ENCODE measurements around the gene ASCC1. TPM values are rescaled to one million over a fixed set of nuclear protein-coding genes. Genes with fewer than 3 reads are reported as not detected.

ASCC1 gene
- total and polyA plus RNA-seq, 2 donors (not counting 1 experiment from before 2014, with no cell fraction given): 40.2 to 42.1 TPM

DNA sequence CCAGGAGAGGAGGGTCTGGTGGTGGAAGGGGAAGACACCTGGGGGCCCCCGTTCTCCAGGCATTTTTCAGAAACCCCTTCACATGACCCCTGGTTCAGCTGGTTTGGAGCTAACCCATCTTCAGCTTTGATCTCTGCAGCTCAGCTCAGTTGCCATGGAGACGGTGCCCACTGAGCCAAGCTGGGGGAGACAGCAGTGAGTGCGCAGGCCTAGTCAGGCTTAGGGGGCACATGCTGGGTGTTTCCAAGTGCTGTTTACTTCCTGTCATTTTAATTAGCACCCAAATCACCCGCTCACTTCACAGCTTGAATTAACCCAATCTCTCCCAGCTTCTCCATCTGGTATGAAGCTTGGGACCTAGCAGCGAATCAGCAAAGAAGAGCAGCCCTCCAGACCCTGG lies 136.7 kb downstream of the ASCC1 start:
- Histone ChIP-seq H3K27ac (ENCODE audit: insufficient read depth, low read length) (no peak overlapping the region), H3K4me3 (replicated peaks in 1 of 4; ENCODE audit: control extremely low read depth in 1 of 4, insufficient read depth in 1 of 4, low read depth in 3 of 4, low read length in 4 of 4) (no peak overlapping the region), H3K27me3 (ENCODE audit: control insufficient read depth, insufficient read depth, low read length) (peaks cover 2% of the 10 kb centered on the region), H2AFZ (ENCODE audit: low read length) (no peak overlapping the region), H3K9ac (ENCODE audit: insufficient read depth, low read length) (no peak overlapping the region), H3K4me1 (ENCODE audit: control insufficient read depth, extremely low read depth, insufficient read depth, low read length) (no peaks in the 10 kb centered on the region), H3K79me2 (ENCODE audit: control insufficient read depth, insufficient read depth, low read length) (no peaks in the 10 kb centered on the region), H3K36me3 (ENCODE audit: control insufficient read depth, insufficient read depth, low read length) (no peaks in the 10 kb centered on the region), H3K9me3 (ENCODE audit: control insufficient read depth, insufficient read depth, low read depth, low read length) (no peaks in the 10 kb centered on the region), H4K20me1 (ENCODE audit: control insufficient read depth, extremely low read depth, insufficient read depth, low read length) (no peaks in the 10 kb centered on the region), H3K4me2 (ENCODE audit: extremely low read depth, insufficient read depth, low read length) (no peak overlapping the region)
- TF ChIP-seq, protein P1, sequence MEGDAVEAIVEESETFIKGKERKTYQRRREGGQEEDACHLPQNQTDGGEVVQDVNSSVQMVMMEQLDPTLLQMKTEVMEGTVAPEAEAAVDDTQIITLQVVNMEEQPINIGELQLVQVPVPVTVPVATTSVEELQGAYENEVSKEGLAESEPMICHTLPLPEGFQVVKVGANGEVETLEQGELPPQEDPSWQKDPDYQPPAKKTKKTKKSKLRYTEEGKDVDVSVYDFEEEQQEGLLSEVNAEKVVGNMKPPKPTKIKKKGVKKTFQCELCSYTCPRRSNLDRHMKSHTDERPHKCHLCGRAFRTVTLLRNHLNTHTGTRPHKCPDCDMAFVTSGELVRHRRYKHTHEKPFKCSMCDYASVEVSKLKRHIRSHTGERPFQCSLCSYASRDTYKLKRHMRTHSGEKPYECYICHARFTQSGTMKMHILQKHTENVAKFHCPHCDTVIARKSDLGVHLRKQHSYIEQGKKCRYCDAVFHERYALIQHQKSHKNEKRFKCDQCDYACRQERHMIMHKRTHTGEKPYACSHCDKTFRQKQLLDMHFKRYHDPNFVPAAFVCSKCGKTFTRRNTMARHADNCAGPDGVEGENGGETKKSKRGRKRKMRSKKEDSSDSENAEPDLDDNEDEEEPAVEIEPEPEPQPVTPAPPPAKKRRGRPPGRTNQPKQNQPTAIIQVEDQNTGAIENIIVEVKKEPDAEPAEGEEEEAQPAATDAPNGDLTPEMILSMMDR (conservative IDR thresholded peaks at IDR 0.05 in 1 of 2, IDR thresholded peaks at IDR 0.05 in 1 of 2; ENCODE audit: low read depth in 1 of 2, low read length in 2 of 2): no peak
- no peak for TF ChIP-seq EZH2 (IDR thresholded peaks at IDR 0.05; ENCODE audit: low read length, missing control alignments)
- DNase-seq (ENCODE audit: low read depth in 2 of 2): no peak

DNA sequence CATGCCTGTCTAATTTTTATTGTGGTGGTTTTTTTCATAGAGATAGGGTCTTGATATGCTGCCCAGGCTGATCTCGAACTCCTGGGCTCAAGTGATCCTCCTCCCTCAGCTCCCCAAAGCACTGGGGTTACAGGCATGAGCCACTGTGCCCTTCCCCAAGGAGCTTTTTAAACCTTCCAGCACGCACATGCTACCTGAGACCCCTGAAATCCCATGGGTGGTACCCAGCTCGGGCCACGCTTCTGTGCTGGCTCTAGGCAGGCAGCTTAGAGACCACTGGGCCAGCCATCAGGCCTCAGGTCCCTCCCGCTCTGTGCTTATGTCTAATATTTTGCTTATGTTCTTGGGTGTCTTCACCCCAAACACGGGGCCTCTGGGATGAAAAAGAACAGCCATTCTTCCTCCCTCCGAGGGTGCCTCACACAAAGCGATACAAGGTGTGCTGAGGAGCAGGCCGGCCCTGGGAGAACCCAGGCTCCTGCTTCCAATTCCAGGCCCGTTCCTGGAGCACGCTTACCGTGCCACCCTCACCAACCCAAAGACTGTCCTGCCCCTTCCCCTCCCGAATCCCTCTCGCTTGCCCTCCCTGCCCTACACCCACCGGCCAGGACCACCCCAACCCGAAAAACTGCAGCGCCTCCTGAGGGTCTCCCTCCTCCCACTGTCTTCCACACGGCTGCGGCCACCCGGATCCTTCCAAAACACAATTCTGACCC lies 138.6 kb downstream of the ASCC1 start:
- Histone ChIP-seq H3K27ac (ENCODE audit: insufficient read depth, low read length) (no peak overlapping the region), H3K4me1 (ENCODE audit: control insufficient read depth, extremely low read depth, insufficient read depth, low read length) (no peaks in the 10 kb centered on the region), H3K36me3 (ENCODE audit: control insufficient read depth, insufficient read depth, low read length) (no peaks in the 10 kb centered on the region), H2AFZ (ENCODE audit: low read length) (no peak overlapping the region), H4K20me1 (ENCODE audit: control insufficient read depth, extremely low read depth, insufficient read depth, low read length) (no peaks in the 10 kb centered on the region), H3K4me3 (replicated peaks in 1 of 4; ENCODE audit: control extremely low read depth in 1 of 4, insufficient read depth in 1 of 4, low read depth in 3 of 4, low read length in 4 of 4) (no peak overlapping the region), H3K4me2 (ENCODE audit: extremely low read depth, insufficient read depth, low read length) (no peak overlapping the region), H3K9ac (ENCODE audit: insufficient read depth, low read length) (no peak overlapping the region), H3K9me3 (ENCODE audit: control insufficient read depth, insufficient read depth, low read depth, low read length) (no peaks in the 10 kb centered on the region), H3K27me3 (ENCODE audit: control insufficient read depth, insufficient read depth, low read length) (peaks cover 2% of the 10 kb centered on the region), H3K79me2 (ENCODE audit: control insufficient read depth, insufficient read depth, low read length) (no peaks in the 10 kb centered on the region)
- DNase-seq (ENCODE audit: low read depth in 2 of 2): no peak
- TF ChIP-seq, protein P1 (conservative IDR thresholded peaks at IDR 0.05 in 1 of 2, IDR thresholded peaks at IDR 0.05 in 1 of 2; ENCODE audit: low read depth in 1 of 2, low read length in 2 of 2): no peak
- TF ChIP-seq EZH2 (IDR thresholded peaks at IDR 0.05; ENCODE audit: low read length, missing control alignments): no peak

DNA sequence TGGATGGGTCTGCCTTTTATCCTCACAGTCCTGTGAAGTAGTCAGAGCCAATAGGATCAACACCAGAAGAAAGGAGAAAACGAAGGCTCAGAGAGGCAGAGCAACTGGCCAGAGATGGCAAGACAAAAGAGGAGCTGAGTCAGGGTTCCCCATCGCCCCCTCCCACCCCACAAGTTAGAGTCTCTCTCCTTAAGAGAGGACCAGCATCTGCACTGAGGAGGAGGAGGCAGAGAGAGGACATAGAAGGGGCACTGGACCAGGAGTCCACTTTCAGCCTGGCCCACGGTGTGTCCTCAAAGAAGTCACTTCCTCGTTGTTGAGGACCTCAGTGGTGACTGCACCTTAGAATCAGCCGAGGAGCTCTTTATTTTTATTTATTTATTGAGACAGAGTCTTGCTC lies 139.3 kb downstream of the ASCC1 start:
- Histone ChIP-seq H3K79me2 (ENCODE audit: control insufficient read depth, insufficient read depth, low read length) (no peaks in the 10 kb centered on the region), H3K4me1 (ENCODE audit: control insufficient read depth, extremely low read depth, insufficient read depth, low read length) (no peaks in the 10 kb centered on the region), H3K27me3 (ENCODE audit: control insufficient read depth, insufficient read depth, low read length) (peaks cover 2% of the 10 kb centered on the region), H3K4me2 (ENCODE audit: extremely low read depth, insufficient read depth, low read length) (no peak overlapping the region), H3K9ac (ENCODE audit: insufficient read depth, low read length) (no peak overlapping the region), H2AFZ (ENCODE audit: low read length) (no peak overlapping the region), H4K20me1 (ENCODE audit: control insufficient read depth, extremely low read depth, insufficient read depth, low read length) (no peaks in the 10 kb centered on the region), H3K4me3 (replicated peaks in 1 of 4; ENCODE audit: control extremely low read depth in 1 of 4, insufficient read depth in 1 of 4, low read depth in 3 of 4, low read length in 4 of 4) (no peak overlapping the region), H3K36me3 (ENCODE audit: control insufficient read depth, insufficient read depth, low read length) (no peaks in the 10 kb centered on the region), H3K27ac (ENCODE audit: insufficient read depth, low read length) (no peak overlapping the region), H3K9me3 (ENCODE audit: control insufficient read depth, insufficient read depth, low read depth, low read length) (no peaks in the 10 kb centered on the region)
- no peak for DNase-seq (ENCODE audit: low read depth in 2 of 2)
- TF ChIP-seq, protein P1 (conservative IDR thresholded peaks at IDR 0.05 in 1 of 2, IDR thresholded peaks at IDR 0.05 in 1 of 2; ENCODE audit: low read depth in 1 of 2, low read length in 2 of 2): no peak
- no peak for TF ChIP-seq EZH2 (IDR thresholded peaks at IDR 0.05; ENCODE audit: low read length, missing control alignments)
